Suprapubic skin (tissue), 4 donors: ENCODE data around the gene IGSF22. TPM values are rescaled to one million over a fixed set of nuclear protein-coding genes. Genes with fewer than 3 reads are reported as not detected.
A peak's percentile ranks its signal among the peaks of the same experiment; 100 is the strongest.

Experiments
- DNase-seq, 2 donors: peaks; one replicate each; pipeline ENCODE4 v3.0.0-alpha.2; 2019; ENCODE audit warnings: low spot score in 2 of 2
- H3K27ac ChIP-seq: fragments of 200-600 bp; sonication (generic); one replicate; pipeline ENCODE4 v1.5.1; 2019
- H3K27me3 ChIP-seq: fragments of 200-600 bp; sonication (generic); one replicate; pipeline ENCODE4 v1.5.1; 2019
- H3K36me3 ChIP-seq: fragments of 200-600 bp; sonication (generic); one replicate; pipeline ENCODE4 v1.5.1; 2019
- H3K4me1 ChIP-seq: fragments of 200-600 bp; sonication (generic); one replicate; pipeline ENCODE4 v1.5.1; 2019
- H3K4me3 ChIP-seq: fragments of 200-600 bp; sonication (generic); one replicate; pipeline ENCODE4 v1.5.1; 2019; ENCODE audit warnings: mild to moderate bottlenecking
- H3K9me3 ChIP-seq: fragments of 200-600 bp; sonication (generic); one replicate; pipeline ENCODE4 v1.5.1; 2019
- EP300 ChIP-seq: sonication (generic); formaldehyde crosslinking; IDR thresholded peaks from one replicate; pipeline ENCODE4 v1.6.1; 2017; ENCODE audit warnings: antibody characterized with exemption
- POLR2A ChIP-seq, 2 donors: fragments of 450-650 bp; IDR thresholded peaks; one replicate each; pipeline ENCODE4 v1.6.1; 2017; ENCODE audit warnings: antibody characterized with exemption in 2 of 2, mild to moderate bottlenecking in 2 of 2, moderate library complexity in 2 of 2
- POLR2AphosphoS5 ChIP-seq, 3 donors: sonication (generic); formaldehyde crosslinking; IDR thresholded peaks; one replicate each; pipeline ENCODE4 v1.6.1; 2017; ENCODE audit warnings: antibody characterized with exemption in 3 of 3
- WGBS: methylation state at CpG from one replicate; pipeline ENCODE4 v1.1.5; 2018; 5-methylcytosine and 5-hydroxymethylcytosine counted together
- total RNA-seq, 4 donors: library from RNA; depleted of rRNA; stranded (reverse); fragments of >200 nt; gene quantifications; one replicate each; pipeline ENCODE4 v1.1.0, GENCODE V29; 2016
- TF ChIP-seq, protein P1 (sequence below), 2 donors: fragments of 200-600 bp in 1 of 2; fragments of 450-650 bp in 1 of 2; sonication (generic) in 1 of 2; IDR thresholded peaks; one replicate each; pipeline ENCODE4 v1.5.1; 2016 to 2019; ENCODE audit warnings: antibody characterized with exemption in 2 of 2, mild to moderate bottlenecking in 1 of 2, moderate library complexity in 1 of 2

IGSF22 gene
- total RNA-seq, 4 donors from 2014 or later, result 2.3 TPM; not detected in 3

DNA sequence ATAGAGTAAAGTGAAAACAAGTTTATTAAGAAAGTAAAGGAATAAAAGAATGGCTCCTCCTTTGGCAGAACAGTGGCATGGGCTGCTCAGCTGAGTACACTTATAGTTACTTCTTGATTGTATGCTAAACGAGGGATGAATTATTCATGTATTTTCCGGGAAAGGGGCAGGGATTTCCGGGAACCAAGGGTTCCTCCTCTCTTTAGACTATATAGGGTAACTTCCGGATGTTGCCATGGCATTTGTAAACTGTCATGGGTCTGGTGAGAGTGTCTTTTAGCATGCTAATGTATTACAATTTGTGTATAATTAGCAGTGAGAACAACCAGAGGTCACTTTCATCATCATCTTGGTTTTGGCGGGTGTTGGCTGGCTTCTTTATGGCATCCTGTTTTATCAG is 68.3 kb downstream of the IGSF22 start:
- Histone ChIP-seq H3K4me3 (no peak overlapping the region), H3K9me3 (no peaks in the 10 kb centered on the region), H3K4me1 (no peaks in the 10 kb centered on the region), H3K36me3 (no peaks in the 10 kb centered on the region), H3K27me3 (peaks cover 6% of the 10 kb centered on the region), H3K27ac (no peak overlapping the region)
- TF ChIP-seq POLR2A (IDR thresholded peaks at IDR 0.05) (no peak), POLR2AphosphoS5 (IDR thresholded peaks at IDR 0.05) (no peak), EP300 (no peak)
- TF ChIP-seq, protein P1, sequence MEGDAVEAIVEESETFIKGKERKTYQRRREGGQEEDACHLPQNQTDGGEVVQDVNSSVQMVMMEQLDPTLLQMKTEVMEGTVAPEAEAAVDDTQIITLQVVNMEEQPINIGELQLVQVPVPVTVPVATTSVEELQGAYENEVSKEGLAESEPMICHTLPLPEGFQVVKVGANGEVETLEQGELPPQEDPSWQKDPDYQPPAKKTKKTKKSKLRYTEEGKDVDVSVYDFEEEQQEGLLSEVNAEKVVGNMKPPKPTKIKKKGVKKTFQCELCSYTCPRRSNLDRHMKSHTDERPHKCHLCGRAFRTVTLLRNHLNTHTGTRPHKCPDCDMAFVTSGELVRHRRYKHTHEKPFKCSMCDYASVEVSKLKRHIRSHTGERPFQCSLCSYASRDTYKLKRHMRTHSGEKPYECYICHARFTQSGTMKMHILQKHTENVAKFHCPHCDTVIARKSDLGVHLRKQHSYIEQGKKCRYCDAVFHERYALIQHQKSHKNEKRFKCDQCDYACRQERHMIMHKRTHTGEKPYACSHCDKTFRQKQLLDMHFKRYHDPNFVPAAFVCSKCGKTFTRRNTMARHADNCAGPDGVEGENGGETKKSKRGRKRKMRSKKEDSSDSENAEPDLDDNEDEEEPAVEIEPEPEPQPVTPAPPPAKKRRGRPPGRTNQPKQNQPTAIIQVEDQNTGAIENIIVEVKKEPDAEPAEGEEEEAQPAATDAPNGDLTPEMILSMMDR (IDR thresholded peaks at IDR 0.05), result no peak
- 78% methylated on average over 5 of the region's 5 CpGs for WGBS
- peak in 1 of 2 donors; percentile 12 for DNase-seq

Other genes with a start within 250 kb of the IGSF22 start
- 10 to 100 TPM; 67.8 to 80.0 (median 71.8) TPM for gene TSG101, start 199.2 kb downstream of the IGSF22 start, total RNA-seq
- gene UEVLD, start 137.5 kb downstream of the IGSF22 start, total RNA-seq, result 10 to 100 TPM; 24.1 to 46.1 (median 32.8) TPM
- 1 to 10 TPM in 2 of 4 donors, not detected in 2; 2.7 to 5.1 TPM for gene MISFA, start 126.4 kb downstream of the IGSF22 start, total RNA-seq
- gene SPTY2D1, start 91.8 kb downstream of the IGSF22 start, total RNA-seq, result 10 to 100 TPM; 17.6 to 31.4 (median 27.3) TPM
- 10 to 100 TPM; 17.1 to 57.0 (median 41.1) TPM for gene TMEM86A, start 27.4 kb downstream of the IGSF22 start, total RNA-seq
- 1 to 10 TPM in 2 of 4 donors, under 1 TPM in 1, not detected in 1; 0.15 to 1.7 (median 1.3) TPM for gene PTPN5, start 65.6 kb upstream of the IGSF22 start, total RNA-seq
- not detected for gene MRGPRX1, start 213.2 kb upstream of the IGSF22 start, total RNA-seq